GM10266 (cell line): ENCODE measurements around the gene ADAMTS17.

Experiments used
- DNase-seq: peaks from one replicate; pipeline ENCODE4 v3.0.0; 2012; ENCODE audit errors: extremely low spot score
- CTCF ChIP-seq: IDR thresholded peaks from 2 replicates; pipeline ENCODE4 v1.5.1; 2012; ENCODE audit warnings: mild to moderate bottlenecking, low read depth; ENCODE audit not compliant: control insufficient read depth, insufficient read depth; ENCODE audit errors: missing control alignments

The ADAMTS17 gene

GRCh38 chr15:100338247-100338646, 3.5 kb downstream of the ADAMTS17 start:
- no peak for DNase-seq
- TF ChIP-seq CTCF: no peak

GRCh38 chr15:100337096-100338044, 4.4 kb downstream of the ADAMTS17 start:
- TF ChIP-seq CTCF: no peak

GRCh38 chr15:100336061-100336460, 5.7 kb downstream of the ADAMTS17 start:
- TF ChIP-seq CTCF: no peak
- no peak for DNase-seq

More at GRCh38 chr15:100337096-100338044, 4.4 kb downstream of the ADAMTS17 start:
- DNase-seq: no peak

- no peak for TF ChIP-seq CTCF
- no peak for DNase-seq
Measured at GRCh38 chr15:100335335-100335999, 6.3 kb downstream of the ADAMTS17 start.

GRCh38 chr15:100334905-100335304, 6.9 kb downstream of the ADAMTS17 start:
- DNase-seq: no peak
- no peak for TF ChIP-seq CTCF

GRCh38 chr15:100334456-100334855, 7.3 kb downstream of the ADAMTS17 start:
- no peak for DNase-seq
- TF ChIP-seq CTCF: no peak

- no peak for DNase-seq
- TF ChIP-seq CTCF: no peak
Measured at GRCh38 chr15:100334015-100334414, 7.8 kb downstream of the ADAMTS17 start.
